ENCODE data around the gene TIMD4.

- TF ChIP-seq CTCF (IDR thresholded peaks at IDR 0.05) (no peak), POLR2A (IDR thresholded peaks at IDR 0.05) (no peak)
Observed at GRCh38 chr5:156971415-156971814, 8.4 kb upstream of the TIMD4 start.
